Colonic mucosa (tissue), 4 donors: ENCODE results near the gene MYO19. TPM values are rescaled to one million over a fixed set of nuclear protein-coding genes. Genes with fewer than 3 reads are reported as not detected.

ENCODE experiments used
- DNase-seq: peaks from one replicate; pipeline ENCODE4 v3.0.0-alpha.2; 2020
- H3K27ac ChIP-seq: fragments of 200-600 bp; one replicate; pipeline ENCODE4 v1.8.0; 2021
- H3K27me3 ChIP-seq: fragments of 200-600 bp; one replicate; pipeline ENCODE4 v1.8.0; 2021
- H3K36me3 ChIP-seq: fragments of 200-600 bp; one replicate; pipeline ENCODE4 v1.8.0; 2021
- H3K4me1 ChIP-seq: fragments of 200-600 bp; one replicate; pipeline ENCODE4 v1.8.0; 2021; ENCODE audit warnings: mild to moderate bottlenecking
- H3K4me3 ChIP-seq: fragments of 200-600 bp; one replicate; pipeline ENCODE4 v1.8.0; 2021
- H3K9ac ChIP-seq, 2 donors: one replicate each; pipeline ENCODE4 v1.7.0; 2013; ENCODE audit warnings: control low read depth in 2 of 2, low read depth in 2 of 2, low read length in 2 of 2
- H3K9me3 ChIP-seq: fragments of 200-600 bp; one replicate; pipeline ENCODE4 v1.8.0; 2021
- intact Hi-C: fragments of 100-400 bp; cut with DNase I; formaldehyde crosslinking; loops from one replicate; pipeline ENCODE4 v1.14.1; 2022
- total RNA-seq, 2 donors: library from RNA; stranded (reverse); fragmentation: NEBNext Ultra II Directional in 1 of 2; extraction: Animal tissue kit (Norgen Biotek cat#: 25700) in 1 of 2; gene quantifications; one replicate each; pipeline ENCODE4 v1.2.1, GENCODE V29; 2021
- TF ChIP-seq, protein P1 (sequence below): fragments of 200-600 bp; IDR thresholded peaks from one replicate; pipeline ENCODE4 v1.8.0; 2022; ENCODE audit warnings: antibody characterized with exemption, mild to moderate bottlenecking
- donor health status: healthy.
- donor health status: DM: no; HTN: no; CAD: no.
- donor health status: DM: no; HTN: no; CAD: no.

MYO19 gene
- total RNA-seq, 2 donors from 2014 or later, result 48.8 to 149 TPM

DNA sequence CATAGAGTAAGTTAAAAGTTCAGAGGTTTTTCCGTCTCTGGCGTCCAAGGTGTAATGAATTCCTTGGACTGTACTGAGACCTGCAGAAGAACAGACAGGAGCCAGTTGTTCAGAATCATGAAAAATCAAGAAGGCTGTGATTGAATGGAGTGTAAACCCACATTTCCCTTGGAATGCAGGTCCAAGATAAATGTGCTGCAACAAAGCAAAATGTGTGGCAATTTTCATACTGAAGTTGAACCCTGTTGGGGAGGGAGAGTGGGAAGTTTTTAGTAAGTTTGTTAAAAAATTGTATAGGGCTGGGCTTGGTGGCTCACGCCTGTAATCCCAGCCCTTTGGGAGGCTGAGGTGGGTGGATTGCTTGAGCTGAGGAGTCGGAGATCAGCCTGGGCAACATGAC, 31.4 kb upstream of the MYO19 start:
- Histone ChIP-seq H3K4me3 (no peak overlapping the region), H3K9ac (no peak overlapping the region), H3K36me3 (peaks cover 28% of the 10 kb centered on the region), H3K4me1 (no peaks in the 10 kb centered on the region), H3K27ac (no peak overlapping the region), H3K9me3 (no peaks in the 10 kb centered on the region), H3K27me3 (no peaks in the 10 kb centered on the region)
- intact Hi-C loops, result no loop called here
- TF ChIP-seq, protein P1, sequence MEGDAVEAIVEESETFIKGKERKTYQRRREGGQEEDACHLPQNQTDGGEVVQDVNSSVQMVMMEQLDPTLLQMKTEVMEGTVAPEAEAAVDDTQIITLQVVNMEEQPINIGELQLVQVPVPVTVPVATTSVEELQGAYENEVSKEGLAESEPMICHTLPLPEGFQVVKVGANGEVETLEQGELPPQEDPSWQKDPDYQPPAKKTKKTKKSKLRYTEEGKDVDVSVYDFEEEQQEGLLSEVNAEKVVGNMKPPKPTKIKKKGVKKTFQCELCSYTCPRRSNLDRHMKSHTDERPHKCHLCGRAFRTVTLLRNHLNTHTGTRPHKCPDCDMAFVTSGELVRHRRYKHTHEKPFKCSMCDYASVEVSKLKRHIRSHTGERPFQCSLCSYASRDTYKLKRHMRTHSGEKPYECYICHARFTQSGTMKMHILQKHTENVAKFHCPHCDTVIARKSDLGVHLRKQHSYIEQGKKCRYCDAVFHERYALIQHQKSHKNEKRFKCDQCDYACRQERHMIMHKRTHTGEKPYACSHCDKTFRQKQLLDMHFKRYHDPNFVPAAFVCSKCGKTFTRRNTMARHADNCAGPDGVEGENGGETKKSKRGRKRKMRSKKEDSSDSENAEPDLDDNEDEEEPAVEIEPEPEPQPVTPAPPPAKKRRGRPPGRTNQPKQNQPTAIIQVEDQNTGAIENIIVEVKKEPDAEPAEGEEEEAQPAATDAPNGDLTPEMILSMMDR, result no peak
- DNase-seq, result no peak

DNA sequence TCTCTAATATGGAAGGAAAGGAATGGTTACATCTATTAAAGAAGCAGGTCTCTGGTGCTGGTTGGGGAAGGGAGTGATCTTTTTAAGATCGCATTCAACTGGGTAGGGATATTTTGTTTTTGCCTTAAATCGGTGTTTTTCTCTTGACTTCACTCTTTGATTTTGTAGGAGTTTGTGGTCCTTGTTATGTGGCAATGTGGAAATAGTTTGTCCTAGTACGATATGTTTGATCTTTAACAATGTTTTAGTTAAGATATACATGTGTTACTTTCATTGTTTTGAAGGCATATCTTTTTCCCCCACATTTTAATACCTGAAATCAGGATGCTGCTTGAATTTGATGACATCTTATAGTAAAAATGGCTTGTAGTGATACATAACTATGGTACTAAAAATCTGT, 18.8 kb upstream of the MYO19 start:
- no peaks in the 10 kb centered on the region for H3K9me3 ChIP-seq
- no peak overlapping the region for H3K27ac ChIP-seq
- no peak overlapping the region for H3K4me3 ChIP-seq
- no peak for DNase-seq
- intact Hi-C loops, result no loop called here
- peaks cover 9% of the 10 kb centered on the region for H3K4me1 ChIP-seq
- H3K36me3 ChIP-seq, result peaks cover 13% of the 10 kb centered on the region
- TF ChIP-seq, protein P1, result no peak
- no peaks in the 10 kb centered on the region for H3K27me3 ChIP-seq
- no peak overlapping the region for H3K9ac ChIP-seq

DNA sequence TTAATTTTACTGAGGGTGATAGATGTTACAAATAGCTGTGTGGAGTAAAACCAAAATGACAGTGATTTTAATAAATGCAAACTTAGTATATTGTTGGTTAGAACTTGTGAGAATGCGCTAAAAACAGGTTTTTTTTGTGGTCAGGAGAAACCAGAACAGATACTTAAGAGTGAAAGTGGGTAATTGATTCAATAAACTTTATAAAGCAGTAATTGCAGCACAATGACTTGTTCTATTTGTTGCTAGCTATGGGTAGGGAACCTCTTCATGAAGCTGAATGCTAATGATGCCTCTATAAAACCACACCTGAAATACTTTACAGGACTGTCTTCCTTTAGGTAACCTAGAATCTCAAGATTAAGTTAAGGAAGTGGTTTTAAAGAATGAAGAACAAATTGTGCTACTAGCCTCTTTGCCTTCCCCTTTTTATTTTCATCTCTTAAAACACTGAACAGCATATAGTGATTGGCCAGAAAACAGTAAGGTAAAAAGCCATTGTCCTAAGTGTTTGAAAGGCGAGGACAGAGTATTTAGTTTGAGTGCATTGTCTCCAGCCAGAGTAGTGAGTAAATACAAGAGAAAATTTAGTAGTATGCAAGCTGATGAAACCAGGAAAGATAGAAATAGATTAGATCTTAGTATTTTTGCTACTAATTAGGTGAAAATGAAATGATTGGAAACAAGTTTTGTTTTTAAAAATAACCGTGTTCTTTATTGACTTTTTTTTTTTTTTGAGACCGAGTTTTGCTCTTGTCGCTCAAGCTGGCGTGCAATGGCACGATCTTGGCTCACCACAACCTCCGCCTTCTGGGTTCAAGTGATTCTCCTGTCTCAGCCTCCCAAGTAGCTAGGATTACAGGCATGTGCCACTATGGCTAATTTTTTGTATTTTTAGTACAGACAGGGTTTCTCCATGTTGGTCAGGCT, 16.1 kb upstream of the MYO19 start:
- no peak for DNase-seq
- no peak overlapping the region for H3K4me3 ChIP-seq
- H3K27ac ChIP-seq, result peak overlapping the region; percentile 2
- no peaks in the 10 kb centered on the region for H3K27me3 ChIP-seq
- intact Hi-C loops, result no loop called here
- peaks cover 23% of the 10 kb centered on the region for H3K4me1 ChIP-seq
- TF ChIP-seq, protein P1, result no peak
- no peak overlapping the region for H3K9ac ChIP-seq
- no peaks in the 10 kb centered on the region for H3K9me3 ChIP-seq
- no peaks in the 10 kb centered on the region for H3K36me3 ChIP-seq

DNA sequence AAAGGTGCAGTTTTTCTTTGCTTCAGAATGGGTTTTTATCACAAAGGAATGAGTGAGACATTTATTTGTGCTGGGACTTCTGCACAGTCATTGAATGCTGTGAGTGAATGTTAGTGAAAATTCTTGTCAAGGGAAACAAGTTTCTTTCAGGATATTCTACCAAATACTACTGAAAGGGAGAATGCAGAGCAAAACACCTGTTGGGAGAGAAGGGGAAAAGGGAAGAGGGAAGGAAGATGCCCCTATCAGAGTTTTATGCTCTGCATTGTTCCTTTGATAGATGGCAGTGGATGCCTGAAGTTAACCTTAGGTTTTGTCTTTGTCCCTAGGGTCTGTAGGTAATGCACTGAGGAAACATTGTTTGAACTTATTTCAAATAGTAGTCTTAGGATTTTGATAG, 13.1 kb upstream of the MYO19 start:
- no peaks in the 10 kb centered on the region for H3K27me3 ChIP-seq
- intact Hi-C loops, result loop anchor here (5.0 kb wide), 1 partner anchor 45 kb away; the partner anchor contains the start of gene DHRS11
- no peak for DNase-seq
- H3K9ac ChIP-seq, result peak overlapping the region in 1 of 2 donors; percentile 54
- H3K36me3 ChIP-seq, result no peaks in the 10 kb centered on the region
- H3K27ac ChIP-seq, result no peak overlapping the region
- H3K4me3 ChIP-seq, result no peak overlapping the region
- H3K9me3 ChIP-seq, result no peaks in the 10 kb centered on the region
- peaks cover 23% of the 10 kb centered on the region for H3K4me1 ChIP-seq
- TF ChIP-seq, protein P1, result no peak

DNA sequence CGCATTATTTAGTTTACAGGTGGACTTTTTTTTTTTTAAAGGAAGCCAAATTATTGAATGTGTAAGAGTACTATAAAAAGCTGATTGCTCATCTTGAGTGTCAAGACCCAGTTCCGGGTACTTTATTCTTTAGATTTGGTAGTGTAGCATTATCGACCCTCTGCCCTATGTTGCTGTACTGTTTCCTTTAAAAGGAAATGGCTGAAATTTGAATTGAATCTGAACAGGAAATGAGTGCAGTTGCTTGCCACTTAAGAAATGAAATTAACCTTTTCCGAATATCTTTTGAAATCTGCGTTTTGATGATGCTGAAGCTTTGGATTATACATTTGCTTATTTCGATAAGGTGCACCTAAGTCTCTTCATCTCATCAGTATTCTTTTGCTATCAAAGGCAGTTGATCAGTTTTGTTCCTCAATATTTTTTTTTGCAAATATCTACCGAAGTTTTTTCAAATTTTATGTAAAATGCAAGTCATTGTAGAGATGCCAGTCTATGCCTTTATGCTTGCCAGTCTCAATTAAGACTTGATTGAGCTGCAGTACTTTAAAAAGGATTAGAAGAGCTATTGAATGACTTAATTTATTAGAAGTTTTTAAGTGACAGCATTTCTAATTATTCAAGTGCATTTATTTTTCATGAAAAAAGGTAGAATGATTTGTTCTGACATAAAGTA, 11.9 kb upstream of the MYO19 start:
- TF ChIP-seq, protein P1, result no peak
- peaks cover 23% of the 10 kb centered on the region for H3K4me1 ChIP-seq
- H3K27ac ChIP-seq, result peak overlapping the region; percentile 99
- intact Hi-C loops, result loop anchor here (5.0 kb wide), 1 partner anchor 46 kb away; the partner anchor contains the start of gene DHRS11
- no peaks in the 10 kb centered on the region for H3K9me3 ChIP-seq
- H3K36me3 ChIP-seq, result no peaks in the 10 kb centered on the region
- peak overlapping the region; percentile 95 for H3K4me3 ChIP-seq
- no peaks in the 10 kb centered on the region for H3K27me3 ChIP-seq
- H3K9ac ChIP-seq, result peak overlapping the region; percentile 91 to 100
- no peak for DNase-seq
